Stimulated activated naive CD4-positive, alpha-beta T cell treated with Interleukin-2 at 50 U/mL for 16 hours (primary cell): ENCODE data around the gene TNFRSF21.
"Not testable (repeated sequence)": the region's sequence is repeated elsewhere in the genome, so short reads cannot be mapped to it uniquely, and the experiment has no call there.

Experiments
- DNase-seq: peaks from one replicate; lab custom pipeline; 2025; lab: John Stamatoyannopoulos, UW

TNFRSF21 gene

DNA sequence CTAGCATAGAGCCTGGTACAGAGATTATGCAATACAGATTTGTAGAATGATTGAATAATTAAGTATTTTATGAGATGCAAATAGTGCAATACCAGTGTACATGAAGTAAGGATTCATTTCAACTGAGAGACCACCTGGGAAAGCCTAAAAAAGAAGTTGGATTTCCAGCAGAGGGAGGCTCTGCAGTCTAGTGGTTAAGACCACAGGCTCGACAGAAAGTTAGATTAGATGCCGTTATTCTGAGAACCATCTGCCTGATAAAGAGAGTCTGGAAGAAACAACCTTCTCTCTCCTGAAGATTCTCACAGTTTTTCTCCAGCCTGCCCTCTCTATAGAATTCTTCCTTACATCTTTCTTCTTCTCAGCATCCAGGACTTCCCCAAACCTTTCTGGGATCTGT lies 13.6 kb upstream of the TNFRSF21 start:
- no peak for DNase-seq

DNA sequence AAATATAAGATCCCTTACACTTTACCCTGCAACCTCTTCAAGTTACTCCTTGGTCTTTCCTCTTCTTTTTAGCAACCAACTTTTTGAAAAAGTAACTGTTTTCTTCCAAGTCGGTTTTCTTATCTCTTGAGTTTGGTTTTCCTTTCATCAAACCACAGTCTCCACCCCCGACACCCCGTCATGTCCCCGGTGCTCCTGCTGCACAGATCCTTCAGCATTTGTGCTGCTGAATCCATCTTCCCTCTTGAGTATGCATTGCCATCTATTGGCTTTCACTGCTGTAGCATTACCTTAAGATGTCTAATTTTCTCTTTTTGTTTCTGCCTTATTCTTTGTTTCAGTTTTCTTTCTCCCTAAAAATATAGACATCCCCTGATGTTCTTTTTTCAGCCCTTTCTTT lies 11.9 kb upstream of the TNFRSF21 start:
- no peak for DNase-seq

DNA sequence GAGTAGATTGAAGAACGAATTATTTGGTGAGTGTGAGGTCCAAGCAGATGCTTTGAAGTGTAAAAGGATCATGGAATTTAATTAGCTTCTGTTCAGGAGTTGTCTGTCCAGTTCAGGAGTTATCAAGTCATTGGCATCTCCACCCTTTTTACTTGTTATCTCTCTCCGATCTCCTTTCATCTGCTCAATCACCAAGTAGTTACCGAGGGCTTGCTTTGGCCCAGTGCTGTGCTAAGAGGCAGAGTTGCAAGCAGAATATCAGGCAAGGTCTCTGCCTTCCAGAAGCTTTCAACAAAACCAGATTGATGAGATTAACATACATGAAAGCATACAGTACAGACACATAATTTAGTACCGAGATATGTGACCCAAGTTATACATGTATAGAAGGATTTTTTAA lies 10.2 kb upstream of the TNFRSF21 start:
- no peak for DNase-seq

DNA sequence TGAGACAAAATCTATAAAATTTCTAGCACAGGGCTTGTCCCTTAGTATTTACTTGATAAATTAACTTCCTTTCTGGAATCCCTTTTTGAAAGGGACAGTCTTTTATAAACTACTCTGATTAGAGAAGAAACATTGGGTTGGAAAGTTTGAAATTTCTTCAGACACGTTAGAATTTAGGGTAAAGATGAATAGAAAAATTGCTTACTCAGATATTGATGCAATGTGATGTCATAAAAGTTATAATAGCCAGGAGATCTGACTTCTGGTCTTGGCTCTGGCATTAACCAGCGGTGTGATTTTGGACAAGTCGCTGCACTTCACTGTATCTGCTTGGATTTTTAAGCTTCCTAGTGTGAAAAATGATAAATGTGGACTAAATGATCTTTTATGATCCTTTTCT lies 9.7 kb upstream of the TNFRSF21 start:
- DNase-seq: no peak

DNA sequence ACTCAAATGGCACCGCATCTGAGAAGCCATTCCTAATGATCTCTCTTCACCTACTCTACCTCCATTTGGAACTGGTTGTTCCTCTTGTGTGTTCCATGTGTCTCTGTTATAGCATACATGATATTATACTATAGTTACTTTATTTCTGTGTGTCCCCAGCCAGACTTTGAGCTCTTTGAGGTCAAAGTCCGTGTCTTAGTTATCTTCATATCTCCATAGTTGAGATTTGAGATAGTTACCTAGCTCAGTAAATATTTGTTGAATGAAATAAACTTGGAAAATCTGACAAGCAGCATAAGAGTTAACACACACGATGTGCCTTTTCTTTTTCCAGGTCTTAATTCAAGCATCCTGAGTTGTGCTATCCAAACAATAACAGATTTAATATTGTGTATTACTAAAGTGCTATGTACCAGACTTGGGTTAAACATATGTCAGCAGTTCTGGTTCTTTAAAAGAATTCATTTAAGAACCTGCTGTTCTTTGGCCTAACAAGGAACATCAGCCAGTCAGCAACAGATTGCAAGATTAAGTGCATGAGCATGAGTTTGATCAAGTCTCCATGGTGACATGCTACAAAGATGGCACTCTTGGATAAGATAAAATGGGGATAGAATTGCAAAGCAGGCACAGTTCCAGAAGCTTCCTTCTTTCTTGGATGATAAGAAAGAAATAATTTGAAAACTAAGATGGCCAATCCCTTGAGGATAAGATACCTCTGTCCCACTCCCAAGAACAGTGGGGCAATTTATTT lies 8.7 kb upstream of the TNFRSF21 start:
- DNase-seq: no peak

DNA sequence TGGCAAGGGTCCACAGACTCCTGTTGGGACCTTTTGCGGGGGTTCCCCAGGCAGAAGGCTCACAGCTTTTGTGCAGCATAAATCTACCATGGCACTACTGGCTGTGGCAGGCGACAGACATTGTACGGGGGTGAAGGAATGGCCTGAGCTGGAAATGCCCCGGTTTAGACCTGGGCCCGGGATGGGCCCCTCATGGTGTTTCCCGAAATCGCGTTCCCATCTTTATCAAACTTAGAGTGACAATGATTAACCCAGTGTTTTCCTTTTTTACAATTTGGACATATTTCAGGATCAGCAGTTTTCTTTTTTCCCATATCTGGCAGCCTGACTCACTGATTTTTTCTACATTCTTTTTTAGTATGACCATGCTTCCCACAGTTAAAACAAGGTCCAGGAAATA lies 5.5 kb upstream of the TNFRSF21 start:
- DNase-seq: not testable (repeated sequence)

DNA sequence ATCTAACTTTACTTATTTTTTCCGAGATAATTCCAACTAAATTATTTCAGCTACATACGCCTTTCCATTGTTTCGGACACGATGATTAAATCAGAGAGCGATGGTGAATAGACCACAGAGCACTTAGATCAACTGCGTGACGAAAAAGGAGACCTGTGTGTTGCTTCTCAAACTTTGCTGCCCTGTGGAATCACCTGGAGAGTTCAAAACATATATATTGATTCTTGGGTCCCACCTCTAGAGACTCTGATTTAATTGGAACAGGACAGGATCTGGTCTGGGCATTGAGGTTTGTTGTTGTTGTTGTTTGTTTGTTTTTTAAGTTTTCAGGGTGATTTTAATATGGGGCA lies 401 bp upstream of the TNFRSF21 start:
- DNase-seq: no peak

DNA sequence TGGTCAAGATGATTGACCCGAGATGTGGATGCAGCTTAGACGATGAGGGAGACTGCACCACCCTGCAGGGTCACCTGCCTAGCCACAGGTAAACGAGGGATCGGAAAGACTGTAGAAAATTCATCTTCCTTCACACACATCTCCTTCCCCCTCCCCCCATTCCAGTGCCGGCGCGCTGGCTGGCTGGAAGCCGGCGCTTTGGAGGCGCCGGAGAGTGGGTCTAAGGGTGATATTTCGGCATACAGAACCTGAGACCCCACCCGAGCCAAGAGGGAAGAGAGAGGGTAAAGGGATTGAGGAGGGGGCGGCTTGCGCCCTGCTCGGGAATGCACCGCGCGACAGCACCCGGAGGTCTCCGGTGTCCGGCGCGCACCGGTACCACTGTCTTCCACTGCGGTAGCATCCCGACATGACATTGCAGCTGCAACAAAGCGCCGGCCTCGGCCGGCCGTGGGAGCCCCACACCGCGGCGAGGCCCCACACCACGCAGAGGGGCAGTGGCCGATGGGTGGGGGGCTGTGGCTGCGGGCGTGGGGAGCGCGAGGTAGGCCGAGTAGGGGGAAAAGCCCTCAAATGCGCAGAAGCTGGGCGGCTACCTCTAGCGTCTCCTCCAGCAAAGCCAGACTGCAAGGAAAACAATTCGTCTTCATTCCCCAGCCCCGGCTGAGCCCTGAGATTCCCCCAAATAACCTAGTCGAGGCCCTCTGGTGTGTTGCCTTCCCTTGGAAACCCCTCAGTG lies 984 bp downstream of the TNFRSF21 start:
- DNase-seq: no peak

DNA sequence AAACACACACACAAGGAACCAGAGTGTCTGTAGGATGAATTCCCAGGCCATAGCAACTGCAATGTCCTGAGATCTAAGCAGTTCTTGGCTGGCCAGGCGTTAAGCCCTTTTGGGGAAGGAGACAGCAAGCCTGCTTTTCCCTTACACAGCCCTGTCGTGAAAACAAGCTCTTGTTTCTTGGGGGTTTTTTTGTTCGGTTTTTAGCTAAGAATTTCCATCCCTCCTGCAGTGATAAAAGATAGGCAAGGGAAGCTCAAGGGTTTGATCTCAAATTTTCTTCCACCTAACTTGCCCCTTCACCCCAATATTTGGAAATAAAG lies 1.5 kb downstream of the TNFRSF21 start:
- DNase-seq: no peak

DNA sequence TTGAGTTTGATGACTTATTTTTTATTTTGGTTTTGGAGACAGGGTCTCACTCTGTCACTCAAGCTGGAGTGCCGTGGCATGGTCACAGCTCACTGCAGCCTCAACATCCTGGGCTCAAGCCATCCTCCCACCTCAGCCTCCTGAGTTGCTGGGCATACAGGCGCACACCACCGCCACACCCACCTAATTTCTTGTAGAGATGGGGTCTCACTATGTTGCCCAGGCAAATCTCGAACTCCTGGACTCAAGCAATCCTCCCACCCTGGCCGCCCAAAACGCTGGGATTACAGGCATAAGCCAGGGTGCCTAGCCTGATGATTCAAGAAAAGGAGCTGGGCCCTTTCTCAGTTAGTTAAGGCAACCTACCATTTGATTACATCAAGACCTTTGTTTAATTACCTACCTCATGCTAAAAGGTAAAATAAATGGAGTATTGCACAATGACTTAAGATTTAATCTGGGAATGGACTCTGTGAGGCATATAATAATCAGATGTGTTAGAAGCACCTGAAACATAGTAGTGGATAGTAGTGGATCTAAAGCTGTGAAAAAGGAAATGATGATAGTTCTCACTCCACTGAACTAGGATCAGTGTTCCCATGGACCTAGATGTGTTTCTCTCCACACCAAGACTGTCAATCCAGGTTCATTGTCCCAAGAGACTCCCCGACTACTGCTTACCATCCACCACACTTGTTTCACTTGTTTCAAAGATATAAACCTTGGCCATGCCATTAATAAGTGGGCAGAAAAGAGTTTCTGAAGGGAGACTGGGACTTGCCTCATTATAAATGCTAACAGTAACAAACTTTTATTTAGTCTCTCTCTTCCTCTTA lies 2.1 kb downstream of the TNFRSF21 start:
- DNase-seq: no peak

DNA sequence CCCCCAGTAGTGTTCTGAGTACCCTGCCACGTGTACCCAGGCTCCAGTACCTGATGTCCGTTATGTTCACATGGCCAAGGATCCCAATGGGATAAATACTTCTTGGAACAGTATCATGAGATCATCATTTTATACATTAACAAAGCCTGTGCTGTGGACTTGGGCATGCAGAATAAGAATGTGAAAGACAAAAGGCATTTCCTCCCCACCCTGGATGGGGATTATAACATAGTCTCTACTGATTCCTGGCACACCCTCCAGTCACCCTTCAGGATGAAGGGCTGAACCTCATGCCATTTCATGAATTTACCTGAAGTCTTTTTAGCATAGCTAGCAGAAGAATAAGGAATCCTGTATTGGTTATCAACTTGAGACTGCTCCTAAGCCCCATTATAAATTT lies 2.8 kb downstream of the TNFRSF21 start:
- DNase-seq: no peak

DNA sequence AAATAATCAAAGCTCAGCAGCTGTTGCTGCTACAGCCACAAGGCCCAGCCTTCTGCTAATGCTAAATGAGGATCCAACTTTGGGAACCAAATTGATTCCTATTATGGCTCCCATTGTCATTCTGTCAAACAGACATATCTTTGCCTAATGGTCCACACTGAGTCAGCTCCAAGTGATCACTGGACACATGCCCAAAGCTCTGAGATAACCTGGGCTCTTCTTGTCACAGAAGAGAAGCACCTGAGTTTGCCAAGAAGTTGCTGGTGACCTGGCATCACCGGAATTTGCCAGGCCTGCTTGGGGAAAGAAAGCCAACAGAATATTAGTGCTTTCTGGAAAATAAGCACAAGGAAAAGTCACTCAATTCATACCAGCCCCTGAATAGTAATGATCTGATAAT lies 5.8 kb downstream of the TNFRSF21 start:
- no peak for DNase-seq

DNA sequence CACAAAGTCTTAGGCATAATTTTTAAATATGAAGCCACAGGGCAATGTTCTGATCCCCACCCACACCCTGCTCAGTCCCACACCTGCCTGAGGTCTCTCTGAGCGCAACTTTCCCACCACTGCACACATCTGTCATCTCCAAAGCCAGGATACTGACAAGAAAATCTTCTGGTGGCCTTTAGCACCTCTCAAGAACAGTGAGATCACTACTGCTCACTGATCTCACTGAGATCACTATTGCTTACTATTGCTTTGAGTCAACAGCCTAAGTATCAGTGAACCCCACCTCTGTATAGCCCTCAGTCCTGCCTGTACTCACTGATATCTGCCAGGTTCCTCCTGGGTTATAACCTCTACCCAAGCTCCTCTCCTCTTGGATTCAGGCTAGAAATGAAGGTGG lies 6.4 kb downstream of the TNFRSF21 start:
- no peak for DNase-seq

DNA sequence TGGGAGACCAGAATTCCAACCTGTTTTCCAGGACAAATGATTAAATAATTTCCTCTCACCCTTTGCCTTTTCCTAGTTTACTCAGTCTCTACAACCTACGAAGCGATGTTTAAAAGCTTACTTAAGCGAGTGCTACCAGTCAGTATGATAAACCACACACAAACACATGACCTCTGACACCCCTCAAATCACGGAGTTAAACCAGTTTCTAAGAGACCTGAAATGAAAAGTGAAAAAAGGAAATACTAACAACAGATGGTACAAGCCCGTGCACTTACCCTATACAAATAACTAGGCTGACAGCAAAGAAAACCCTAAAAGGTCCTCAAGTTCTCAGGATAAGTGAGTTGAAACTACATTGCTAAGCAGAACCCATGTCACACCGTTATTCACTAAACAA lies 7.7 kb downstream of the TNFRSF21 start:
- DNase-seq: no peak

DNA sequence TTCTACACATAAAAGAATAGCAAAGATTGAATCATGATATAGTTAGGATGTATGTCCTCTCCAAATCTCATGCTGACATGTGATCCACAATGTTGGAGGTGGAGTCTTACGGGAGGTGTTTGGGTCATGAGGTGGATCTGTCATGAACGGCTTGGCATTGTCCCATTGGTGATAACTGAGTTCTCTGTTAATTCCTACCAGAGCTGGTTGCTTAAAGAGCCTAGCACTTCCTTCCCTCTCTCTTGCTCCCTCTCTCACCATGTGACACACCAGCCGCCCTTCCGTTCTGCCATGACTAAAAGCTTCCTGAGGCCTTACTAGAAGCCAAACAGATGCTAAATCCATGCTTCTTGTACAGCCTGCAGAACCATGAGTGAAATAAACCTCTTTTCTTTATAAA lies 8.3 kb downstream of the TNFRSF21 start:
- DNase-seq: no peak

DNA sequence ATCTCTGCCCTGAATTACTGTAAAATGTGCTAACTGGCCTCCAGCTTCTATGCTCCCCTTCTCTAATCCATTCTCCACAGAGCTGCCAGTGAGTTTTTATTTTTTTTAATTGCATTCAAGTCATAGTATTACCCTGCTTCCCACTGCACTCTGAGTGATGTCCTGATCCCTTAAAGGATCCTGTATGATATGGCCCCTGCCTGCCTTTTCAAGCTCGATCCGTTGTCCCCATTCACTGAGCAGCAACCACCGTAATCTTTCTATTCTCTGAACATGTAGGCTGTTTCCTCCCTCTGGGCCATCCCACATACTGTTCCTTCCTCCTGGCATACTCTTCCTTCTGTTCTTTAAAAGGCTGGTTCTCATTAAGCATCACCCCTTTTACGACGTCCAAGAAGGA lies 9.3 kb downstream of the TNFRSF21 start:
- DNase-seq: no peak

DNA sequence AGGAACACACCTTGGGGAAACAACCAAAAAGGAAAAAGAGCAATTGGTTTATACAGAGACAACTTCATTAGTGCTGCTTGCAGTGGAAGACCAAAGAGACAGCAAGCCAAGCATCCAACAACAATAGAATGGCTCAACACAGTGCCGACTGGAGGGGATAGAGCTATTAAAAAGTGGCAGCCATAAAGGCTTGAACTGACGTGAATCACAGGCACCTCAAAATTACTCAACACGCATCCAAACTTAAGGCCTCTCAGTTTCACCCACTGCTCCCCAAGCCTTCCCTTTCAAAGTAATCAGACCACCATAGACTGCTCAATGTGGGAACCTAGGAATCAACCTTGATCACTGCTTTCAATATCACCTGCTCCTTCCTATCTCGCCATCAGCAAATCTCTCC lies 9.7 kb downstream of the TNFRSF21 start:
- DNase-seq: no peak

DNA sequence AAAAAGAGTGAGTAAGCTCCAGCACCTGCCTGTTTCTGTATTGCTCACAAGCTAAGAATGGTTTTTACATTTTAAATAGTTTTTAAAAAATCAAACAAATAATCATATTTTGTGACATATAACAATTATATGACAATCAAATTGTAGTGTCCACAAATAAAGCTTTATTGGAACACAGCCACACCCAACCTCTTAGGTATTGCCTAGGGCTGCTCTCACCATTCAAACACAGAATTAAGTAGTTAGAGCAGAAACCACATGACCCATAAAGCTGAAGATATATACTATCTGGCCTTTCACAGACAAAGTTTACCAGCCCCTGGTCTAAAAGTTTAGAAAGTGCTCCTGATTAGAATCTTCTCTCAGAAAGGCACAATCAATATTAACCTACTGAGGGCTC lies 11.2 kb downstream of the TNFRSF21 start:
- DNase-seq: no peak

DNA sequence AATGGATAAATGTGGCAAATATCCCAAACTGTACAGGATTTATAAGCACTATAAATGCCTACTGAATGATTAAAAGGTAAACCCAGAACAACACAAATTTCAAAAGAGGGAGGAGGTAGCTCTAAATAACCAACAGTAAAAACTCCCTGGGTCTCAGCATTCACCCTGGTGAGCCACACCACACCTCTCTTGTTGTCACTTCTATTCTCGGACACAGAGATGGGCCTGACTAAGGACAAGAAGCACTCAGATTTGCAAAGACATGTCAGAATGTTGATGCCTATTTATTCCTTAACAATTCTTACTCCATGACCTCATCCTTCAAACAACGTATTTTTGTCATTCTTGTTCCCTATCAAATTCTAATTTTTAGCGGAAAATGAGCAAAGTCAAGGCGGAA lies 14.7 kb downstream of the TNFRSF21 start:
- DNase-seq: no peak

DNA sequence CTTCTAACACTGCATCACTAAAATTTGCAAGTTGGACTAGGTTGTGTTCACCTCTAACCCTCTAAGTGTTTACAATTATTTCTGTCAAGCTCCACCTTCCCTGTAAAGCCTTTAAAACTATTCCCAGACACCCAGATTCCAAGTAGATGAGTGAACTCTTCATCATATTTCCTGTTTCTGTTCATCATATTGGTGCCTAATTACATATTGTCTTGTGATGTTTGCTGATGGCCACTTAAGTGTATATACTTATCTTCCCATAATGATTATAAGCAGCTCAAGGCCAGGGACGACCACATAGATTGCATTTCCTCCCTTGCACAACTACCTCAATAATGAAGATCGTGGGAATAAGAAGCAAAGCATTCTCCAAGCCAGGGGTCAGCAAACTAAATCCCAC lies 16.8 kb downstream of the TNFRSF21 start:
- DNase-seq: no peak

DNA sequence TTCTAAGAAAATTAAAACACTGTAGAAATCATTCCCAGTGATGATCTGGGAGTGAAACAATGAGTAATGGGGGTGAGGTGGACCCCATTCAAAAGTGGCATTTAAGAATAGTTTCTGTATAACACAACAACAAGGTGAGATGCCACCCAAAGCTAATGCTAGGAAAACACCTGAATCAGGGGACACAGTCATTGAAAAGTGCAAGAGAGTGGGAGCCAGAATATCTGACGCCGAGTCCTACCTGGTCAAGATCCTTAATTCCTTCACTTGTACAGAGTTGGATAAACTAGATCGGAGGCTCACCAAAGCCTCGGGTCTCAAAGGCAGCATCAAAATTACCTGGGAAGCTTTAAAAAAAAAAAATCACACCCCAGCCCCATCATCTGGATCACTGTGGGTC lies 17.7 kb downstream of the TNFRSF21 start:
- DNase-seq: no peak

DNA sequence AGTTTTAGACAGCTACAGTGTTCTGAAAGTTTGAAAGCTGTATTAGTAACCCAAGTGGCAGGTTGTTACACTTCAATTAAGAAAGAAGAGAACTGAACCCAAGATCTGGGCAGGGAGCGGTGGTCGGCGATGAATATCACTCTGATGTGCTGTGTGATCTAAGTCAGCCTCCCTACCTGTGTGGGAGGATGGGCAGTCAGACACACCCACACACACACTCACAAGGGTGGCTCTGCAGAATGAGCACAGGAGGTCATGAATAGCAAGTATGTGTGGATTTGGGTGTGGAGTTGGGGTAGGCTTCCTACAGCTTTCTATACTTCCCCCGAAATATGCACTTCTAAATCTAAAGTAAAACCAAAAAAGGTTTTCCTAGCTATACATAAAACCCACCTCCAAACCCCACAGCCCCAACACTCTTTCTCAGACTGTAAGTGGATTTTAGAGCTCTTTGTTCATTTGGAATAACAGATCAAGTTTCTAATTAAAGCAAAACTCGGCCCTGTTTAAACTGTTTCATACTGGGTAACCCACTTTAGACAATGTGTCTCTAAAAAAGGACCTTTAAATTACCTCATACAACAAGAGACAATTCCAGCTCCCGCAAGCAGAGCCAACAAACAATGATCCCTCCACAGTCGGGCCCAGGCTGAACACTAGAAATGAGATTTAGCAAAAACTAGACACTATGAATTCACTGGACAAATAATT lies 19.4 kb downstream of the TNFRSF21 start:
- DNase-seq: no peak
